HTERT RPE-1 (cell line): ENCODE measurements around the gene TRABD.

Experiments
- in situ Hi-C: fragments of 300-500 bp; cut with MboI; formaldehyde crosslinking; loops from 4 replicates; pipeline ENCODE4 v1.14.3; 2020; ENCODE audit warnings: low sequenced_read_pairs

The TRABD gene

GRCh38 chr22:50184902-50185374 lies 775 bp upstream of the TRABD start:
- in situ Hi-C loops = no loop called here

GRCh38 chr22:50186181-50186714 lies 535 bp downstream of the TRABD start:
- in situ Hi-C loops = no loop called here

GRCh38 chr22:50186761-50187523 lies 1.2 kb downstream of the TRABD start:
- in situ Hi-C loops = no loop called here

- in situ Hi-C loops = no loop called here
These were observed 2.6 kb downstream of the TRABD start for GRCh38 chr22:50188356-50188755.

GRCh38 chr22:50189184-50189848 lies 3.6 kb downstream of the TRABD start:
- in situ Hi-C loops = no loop called here

- in situ Hi-C loops = no loop called here
These were observed 4.1 kb downstream of the TRABD start for GRCh38 chr22:50189849-50190181.

GRCh38 chr22:50190182-50190940 lies 4.6 kb downstream of the TRABD start:
- in situ Hi-C loops = no loop called here

- in situ Hi-C loops = no loop called here
These were observed 5.4 kb downstream of the TRABD start for GRCh38 chr22:50190941-50191741.

- in situ Hi-C loops = no loop called here
These were observed 6.9 kb downstream of the TRABD start for GRCh38 chr22:50192436-50193204.

- in situ Hi-C loops = no loop called here
These were observed 7.9 kb downstream of the TRABD start for GRCh38 chr22:50193621-50194020.

- in situ Hi-C loops = no loop called here
These were observed 8.5 kb downstream of the TRABD start for GRCh38 chr22:50194037-50194805.

- in situ Hi-C loops = no loop called here
These were observed 10.5 kb downstream of the TRABD start for GRCh38 chr22:50196256-50196655.

- in situ Hi-C loops = no loop called here
These were observed 11.5 kb downstream of the TRABD start for GRCh38 chr22:50197000-50197800.

GRCh38 chr22:50197856-50198623 lies 12.3 kb downstream of the TRABD start:
- in situ Hi-C loops = no loop called here

GRCh38 chr22:50198624-50199017 lies 12.9 kb downstream of the TRABD start:
- in situ Hi-C loops = no loop called here

GRCh38 chr22:50199251-50199721 lies 13.6 kb downstream of the TRABD start:
- in situ Hi-C loops = no loop called here

- in situ Hi-C loops = no loop called here
These were observed 14.2 kb downstream of the TRABD start for GRCh38 chr22:50199829-50200460.
